SK-N-MC (cell line): Measurements from ENCODE around the gene PIF1.

Experiments
- EZH2 ChIP-seq: fragments of 200-600 bp; sonication (generic); IDR thresholded peaks from one replicate; pipeline ENCODE4 v1.6.1; 2017; ENCODE audit warnings: antibody characterized with exemption
- FOXP2 ChIP-seq: optimal IDR thresholded peaks from 2 replicates; pipeline ENCODE3; 2011; ENCODE audit warnings: mild to moderate bottlenecking, moderate library complexity; ENCODE audit not compliant: insufficient read depth; ENCODE audit errors: extremely low read length, control extremely low read depth
- POLR2AphosphoS5 ChIP-seq: IDR thresholded peaks from 2 replicates; pipeline ENCODE4 v1.6.1; 2012; ENCODE audit warnings: mild to moderate bottlenecking, low read depth, low read length, borderline replicate concordance

DNA sequence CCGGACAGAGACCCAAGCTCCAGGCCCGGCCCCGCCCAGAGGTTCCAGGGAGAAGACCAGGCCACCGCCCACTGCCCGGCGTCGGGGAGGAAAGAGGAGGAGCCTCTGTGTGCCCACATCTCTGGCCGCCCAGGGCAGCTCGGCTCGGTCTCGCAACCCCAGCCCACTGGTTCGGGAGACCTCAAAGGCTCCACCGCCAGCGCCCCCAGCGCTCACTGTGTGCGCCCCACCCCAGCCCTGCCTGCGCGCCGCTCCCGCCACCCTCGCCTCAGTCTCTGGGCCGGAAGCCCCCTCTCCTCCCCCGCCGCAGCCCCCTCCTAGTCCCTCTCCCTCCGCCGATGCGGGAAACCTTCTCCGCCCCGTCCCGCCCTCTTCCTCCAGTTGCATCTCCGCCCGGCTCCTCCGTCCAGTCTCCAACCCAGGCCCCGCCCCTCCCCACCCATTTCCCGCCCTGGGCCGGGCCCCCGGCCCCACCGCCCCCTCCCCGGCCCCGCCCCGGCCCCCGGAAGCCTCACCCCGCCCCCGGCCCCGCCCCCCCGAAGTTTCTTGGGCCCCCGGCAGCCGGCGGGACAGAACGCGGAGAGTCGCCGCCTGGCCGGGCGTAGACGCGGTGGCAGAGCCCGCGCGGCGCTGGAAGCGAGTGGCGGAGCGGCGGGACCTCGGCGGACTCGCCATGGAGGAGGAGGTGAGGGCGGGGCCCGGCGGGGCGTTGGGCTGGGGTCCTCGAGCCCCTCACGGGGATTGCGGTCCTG lies 16.1 kb upstream of the PIF1 start, which contains the start of gene PLEKHO2:
- TF ChIP-seq POLR2AphosphoS5 (peak; percentile 79), EZH2 (no peak), FOXP2 (peak; percentile 20)
